Endothelial cell of umbilical vein (primary cell): Measurements from ENCODE around the gene MPV17.

Experiments
- CTCF ChIP-seq, 2 donors: IDR thresholded peaks; 1 replicate in 1 of 2; 2 replicates in 1 of 2; pipeline ENCODE4 v1.5.1; 2011; ENCODE audit warnings: low read length in 2 of 2, mild to moderate bottlenecking in 2 of 2, moderate library complexity in 2 of 2, control low read depth in 1 of 2, inconsistent platforms in 1 of 2, low read depth in 1 of 2; ENCODE audit not compliant: insufficient read depth in 1 of 2; ENCODE audit errors: extremely low read depth in 1 of 2
- EZH2 ChIP-seq: IDR thresholded peaks from 2 replicates; pipeline ENCODE4 v1.6.1; 2012; ENCODE audit warnings: borderline replicate concordance, low read depth, mild to moderate bottlenecking, moderate library complexity, low read length, inconsistent platforms; ENCODE audit not compliant: severe bottlenecking
- JUN ChIP-seq: IDR thresholded peaks from 2 replicates; pipeline ENCODE4 v1.6.1; 2011; ENCODE audit warnings: borderline replicate concordance, low read depth; ENCODE audit not compliant: insufficient read length, insufficient read depth
- MYC ChIP-seq: IDR thresholded peaks from one replicate; pipeline ENCODE4 v1.6.1; 2011; ENCODE audit warnings: mild to moderate bottlenecking, low read depth, low read length
- POLR2A ChIP-seq: IDR thresholded peaks from 2 replicates; pipeline ENCODE4 v1.6.1; 2012; ENCODE audit warnings: low read depth, mild to moderate bottlenecking, control low read depth, low read length
- POLR2AphosphoS5 ChIP-seq: IDR thresholded peaks from 2 replicates; pipeline ENCODE4 v1.6.1; 2012; ENCODE audit warnings: low read depth, mild to moderate bottlenecking, control low read depth, low read length, moderate library complexity; ENCODE audit not compliant: insufficient read depth

GRCh38 chr2:27265536-27265870 is 57.4 kb downstream of the MPV17 start:
- TF ChIP-seq POLR2A (no peak), CTCF (IDR thresholded peaks at IDR 0.05; ENCODE audit: extremely low read depth in 1 of 2, insufficient read depth in 1 of 2, low read depth in 1 of 2, low read length in 2 of 2) (no peak), EZH2 (no peak), POLR2AphosphoS5 (no peak), JUN (no peak), MYC (no peak)
